Measurements from ENCODE around the gene CISD3.

CISD3 gene

GRCh38 chr17:38745545-38745944 lies 15.4 kb downstream of the CISD3 start:
- DNase-seq (ENCODE audit: low read depth), result peak; percentile 25

GRCh38 chr17:38746004-38746848 lies 16.1 kb downstream of the CISD3 start:
- no peak for DNase-seq (ENCODE audit: low read depth)

- DNase-seq (ENCODE audit: low read depth), result no peak
Measured at GRCh38 chr17:38746849-38747462, 16.8 kb downstream of the CISD3 start.

- DNase-seq (ENCODE audit: low read depth), result peak; percentile 28
Measured at GRCh38 chr17:38747463-38748148, 17.5 kb downstream of the CISD3 start.

- peak; percentile 92 for DNase-seq (ENCODE audit: low read depth)
Measured at GRCh38 chr17:38748149-38748891, 18.2 kb downstream of the CISD3 start, which contains the start of gene PCGF2. Gene PCGF2 (minus strand): TSS chr17:38748336. CDS start chr17:38740402, 7,934 bp downstream.

- DNase-seq (ENCODE audit: low read depth), result no peak
Measured at GRCh38 chr17:38748892-38749222, 18.7 kb downstream of the CISD3 start.

- peak; percentile 81 for DNase-seq (ENCODE audit: low read depth)
Measured at GRCh38 chr17:38749223-38750043, 19.3 kb downstream of the CISD3 start.

- no peak for DNase-seq (ENCODE audit: low read depth)
Measured at GRCh38 chr17:38750044-38750311, 19.8 kb downstream of the CISD3 start.

GRCh38 chr17:38750312-38751121 lies 20.4 kb downstream of the CISD3 start:
- DNase-seq (ENCODE audit: low read depth), result peak; percentile 29

GRCh38 chr17:38751144-38751807 lies 21.1 kb downstream of the CISD3 start:
- DNase-seq (ENCODE audit: low read depth), result no peak

GRCh38 chr17:38751808-38752307 lies 21.7 kb downstream of the CISD3 start:
- DNase-seq (ENCODE audit: low read depth), result peak; percentile 89

- peak; percentile 100 for DNase-seq (ENCODE audit: low read depth)
Measured at GRCh38 chr17:38752308-38753070, 22.3 kb downstream of the CISD3 start, which contains the start of gene PSMB3. Gene PSMB3 (plus strand): TSS chr17:38752741. CDS start chr17:38752827, 86 bp downstream.

GRCh38 chr17:38753071-38753506 lies 22.9 kb downstream of the CISD3 start:
- no peak for DNase-seq (ENCODE audit: low read depth)

GRCh38 chr17:38761612-38762011 lies 31.5 kb downstream of the CISD3 start:
- DNase-seq (ENCODE audit: low read depth), result peak; percentile 59

- no peak for DNase-seq (ENCODE audit: low read depth)
Measured at GRCh38 chr17:38762231-38762630, 32.1 kb downstream of the CISD3 start.

GRCh38 chr17:38766341-38766740 lies 36.2 kb downstream of the CISD3 start:
- DNase-seq (ENCODE audit: low read depth), result no peak

- peak; percentile 23 for DNase-seq (ENCODE audit: low read depth)
Measured at GRCh38 chr17:38768417-38768816, 38.3 kb downstream of the CISD3 start.

GRCh38 chr17:38773258-38773657 lies 43.1 kb downstream of the CISD3 start:
- DNase-seq (ENCODE audit: low read depth), result no peak

Data from EH (cell line).